Gastroesophageal sphincter (tissue), 4 donors: Measurements from ENCODE around the gene ACTN2. TPM values are rescaled to one million over a fixed set of nuclear protein-coding genes. Genes with fewer than 3 reads are reported as not detected.

Source experiments
- ATAC-seq: fragments of 150-250 bp; one replicate; pipeline ENCODE4 v1.9.1; 2016; ENCODE audit warnings: mild to moderate bottlenecking, moderate library complexity
- H3K27ac ChIP-seq, 4 donors: fragments of 200-600 bp; sonication (generic) in 3 of 4; 1 replicate in 3 of 4; 2 replicates in 1 of 4; pipeline ENCODE4 v1.5.1; 2016 to 2019
- H3K27me3 ChIP-seq: fragments of 200-600 bp; sonication (generic); one replicate; pipeline ENCODE4 v1.5.1; 2019
- H3K36me3 ChIP-seq, 2 donors: fragments of 200-600 bp; sonication (generic); one replicate each; pipeline ENCODE4 v1.5.1; 2019; ENCODE audit warnings: control low read depth in 1 of 2
- H3K4me1 ChIP-seq, 3 donors: fragments of 200-600 bp; sonication (generic); 1 replicate in 2 of 3; 2 replicates in 1 of 3; pipeline ENCODE4 v1.5.1; 2016 to 2019; ENCODE audit warnings: control low read depth in 2 of 3
- H3K4me3 ChIP-seq, 2 donors: fragments of 200-600 bp; sonication (generic); one replicate each; pipeline ENCODE4 v1.5.1; 2019; ENCODE audit warnings: mild to moderate bottlenecking in 1 of 2, moderate library complexity in 1 of 2
- H3K9me3 ChIP-seq, 3 donors: fragments of 200-600 bp; sonication (generic); one replicate each; pipeline ENCODE4 v1.5.1; 2017 to 2019; ENCODE audit warnings: control low read depth in 2 of 3
- EP300 ChIP-seq: sonication (generic); formaldehyde crosslinking; IDR thresholded peaks from one replicate; pipeline ENCODE4 v1.6.1; 2017; ENCODE audit warnings: antibody characterized with exemption, mild to moderate bottlenecking
- POLR2A ChIP-seq, 2 donors: fragments of 450-650 bp; IDR thresholded peaks; one replicate each; pipeline ENCODE4 v1.6.1; 2017; ENCODE audit warnings: antibody characterized with exemption in 2 of 2, mild to moderate bottlenecking in 2 of 2, moderate library complexity in 1 of 2
- POLR2AphosphoS5 ChIP-seq: sonication (generic); formaldehyde crosslinking; IDR thresholded peaks from one replicate; pipeline ENCODE4 v1.6.1; 2017; ENCODE audit warnings: antibody characterized with exemption
- WGBS, 2 donors: methylation state at CpG; one replicate each; pipeline ENCODE4 v1.1.5; 2018; ENCODE audit warnings: low coverage in 1 of 2; 5-methylcytosine and 5-hydroxymethylcytosine counted together
- total RNA-seq, 4 donors: library from RNA; depleted of rRNA; stranded (reverse); fragments of >200 nt; gene quantifications; one replicate each; pipeline ENCODE4 v1.1.0, GENCODE V29; 2016
- TF ChIP-seq, protein P1 (sequence below), 4 experiments: fragments of 200-600 bp in 2 of 4; fragments of 450-650 bp in 2 of 4; sonication (generic) in 1 of 4; IDR thresholded peaks; one replicate each; pipeline ENCODE4 v1.5.1; 2017 to 2019; ENCODE audit warnings: antibody characterized with exemption in 4 of 4, mild to moderate bottlenecking in 2 of 4, moderate library complexity in 2 of 4

Gene ACTN2
- total RNA-seq, 4 donors from 2014 or later: 5.7 to 21.3 (median 14.1) TPM

DNA sequence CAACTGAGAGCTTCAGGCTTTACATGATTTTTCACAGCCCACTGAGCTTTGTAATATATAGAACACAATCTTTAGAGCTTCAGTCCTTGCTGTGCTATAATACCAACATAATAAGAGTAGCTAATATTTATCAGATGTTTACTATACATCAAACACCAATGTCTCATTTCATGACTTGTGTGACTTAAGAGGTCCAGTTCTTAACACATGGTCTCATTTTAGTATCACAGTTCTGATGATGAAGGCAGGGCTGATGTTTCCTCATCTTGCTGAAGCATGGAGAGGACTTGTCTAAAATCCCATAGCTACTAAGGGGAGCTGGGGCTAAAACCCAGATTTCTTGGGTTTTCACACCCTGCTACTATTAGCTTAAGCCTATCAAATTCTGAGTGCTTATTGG, 114.3 kb downstream of the ACTN2 start:
- no peak for ATAC-seq
- H3K27me3 ChIP-seq: no peaks in the 10 kb centered on the region
- H3K4me1 ChIP-seq: peaks cover 11 to 78% (median 12%) of the 10 kb centered on the region in 3 donors
- no peak overlapping the region for H3K4me3 ChIP-seq
- H3K27ac ChIP-seq: no peak overlapping the region
- no peak for TF ChIP-seq POLR2A (IDR thresholded peaks at IDR 0.05)
- TF ChIP-seq POLR2AphosphoS5: no peak
- TF ChIP-seq EP300: no peak
- TF ChIP-seq, protein P1, sequence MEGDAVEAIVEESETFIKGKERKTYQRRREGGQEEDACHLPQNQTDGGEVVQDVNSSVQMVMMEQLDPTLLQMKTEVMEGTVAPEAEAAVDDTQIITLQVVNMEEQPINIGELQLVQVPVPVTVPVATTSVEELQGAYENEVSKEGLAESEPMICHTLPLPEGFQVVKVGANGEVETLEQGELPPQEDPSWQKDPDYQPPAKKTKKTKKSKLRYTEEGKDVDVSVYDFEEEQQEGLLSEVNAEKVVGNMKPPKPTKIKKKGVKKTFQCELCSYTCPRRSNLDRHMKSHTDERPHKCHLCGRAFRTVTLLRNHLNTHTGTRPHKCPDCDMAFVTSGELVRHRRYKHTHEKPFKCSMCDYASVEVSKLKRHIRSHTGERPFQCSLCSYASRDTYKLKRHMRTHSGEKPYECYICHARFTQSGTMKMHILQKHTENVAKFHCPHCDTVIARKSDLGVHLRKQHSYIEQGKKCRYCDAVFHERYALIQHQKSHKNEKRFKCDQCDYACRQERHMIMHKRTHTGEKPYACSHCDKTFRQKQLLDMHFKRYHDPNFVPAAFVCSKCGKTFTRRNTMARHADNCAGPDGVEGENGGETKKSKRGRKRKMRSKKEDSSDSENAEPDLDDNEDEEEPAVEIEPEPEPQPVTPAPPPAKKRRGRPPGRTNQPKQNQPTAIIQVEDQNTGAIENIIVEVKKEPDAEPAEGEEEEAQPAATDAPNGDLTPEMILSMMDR (IDR thresholded peaks at IDR 0.05): no peak
- H3K36me3 ChIP-seq: peaks cover 5 to 26% of the 10 kb centered on the region in 2 donors
- no peaks in the 10 kb centered on the region for H3K9me3 ChIP-seq

DNA sequence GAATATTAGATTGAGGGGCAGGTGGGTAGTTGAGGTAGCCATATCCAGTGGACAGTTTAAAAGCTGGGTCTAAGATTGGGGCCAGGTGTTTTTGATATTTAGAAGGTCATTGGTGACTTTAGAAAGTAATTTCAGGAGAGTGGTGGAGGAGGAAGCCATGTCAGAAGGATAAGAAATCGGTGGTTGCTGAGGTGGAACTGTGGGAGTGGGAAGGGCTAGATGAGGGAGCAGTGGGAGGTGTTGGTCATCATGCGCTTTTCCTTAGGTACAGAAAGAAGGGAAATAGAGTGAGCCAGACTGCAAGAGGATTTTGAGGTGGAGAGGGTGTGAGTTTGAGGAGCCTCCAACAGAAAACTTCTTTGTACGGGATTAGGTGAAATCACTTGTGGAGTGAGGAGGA, 116.0 kb downstream of the ACTN2 start:
- Histone ChIP-seq H3K27ac (no peak overlapping the region), H3K4me1 (peaks cover 6 to 66% (median 7%) of the 10 kb centered on the region in 3 donors), H3K36me3 (peaks cover 5 to 42% of the 10 kb centered on the region in 2 donors), H3K9me3 (no peaks in the 10 kb centered on the region), H3K27me3 (no peaks in the 10 kb centered on the region), H3K4me3 (no peak overlapping the region)
- ATAC-seq: no peak
- TF ChIP-seq POLR2A (IDR thresholded peaks at IDR 0.05): no peak
- TF ChIP-seq EP300: no peak
- TF ChIP-seq, protein P1 (IDR thresholded peaks at IDR 0.05): no peak
- no peak for TF ChIP-seq POLR2AphosphoS5
- 72 to 100% methylated on average over 2 to 3 of the region's 3 CpGs for WGBS, 2 donors

DNA sequence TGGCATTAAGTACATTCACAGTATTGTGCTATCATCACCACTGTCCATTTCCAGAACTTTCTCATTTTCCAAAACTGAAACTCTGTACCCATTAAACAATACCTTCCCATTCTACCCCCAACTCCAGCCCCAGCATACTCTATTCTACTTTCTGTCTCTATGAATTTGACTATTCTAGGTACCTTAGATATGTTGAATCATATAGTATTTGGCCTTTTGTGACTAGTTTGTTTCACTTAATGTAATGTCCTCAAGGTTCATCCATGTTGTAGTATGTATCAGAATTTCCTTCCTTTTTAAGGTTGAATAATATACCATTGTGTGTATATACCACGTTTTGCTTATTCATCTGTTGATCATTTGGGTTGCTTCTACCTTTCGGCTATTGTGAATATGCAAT, 120.3 kb downstream of the ACTN2 start:
- no peak overlapping the region for H3K27ac ChIP-seq
- peaks cover 8 to 80% of the 10 kb centered on the region in 2 donors for H3K36me3 ChIP-seq
- no peak for TF ChIP-seq POLR2A (IDR thresholded peaks at IDR 0.05)
- no peak for TF ChIP-seq EP300
- TF ChIP-seq POLR2AphosphoS5: no peak
- TF ChIP-seq, protein P1 (IDR thresholded peaks at IDR 0.05): no peak
- peaks cover 0 to 30% (median 5%) of the 10 kb centered on the region in 3 donors for H3K4me1 ChIP-seq
- no peak for ATAC-seq
- WGBS, 2 donors: 90 to 92% methylated on average over 2 of the region's 2 CpGs
- no peak overlapping the region for H3K4me3 ChIP-seq
- no peaks in the 10 kb centered on the region for H3K9me3 ChIP-seq
- H3K27me3 ChIP-seq: no peaks in the 10 kb centered on the region

DNA sequence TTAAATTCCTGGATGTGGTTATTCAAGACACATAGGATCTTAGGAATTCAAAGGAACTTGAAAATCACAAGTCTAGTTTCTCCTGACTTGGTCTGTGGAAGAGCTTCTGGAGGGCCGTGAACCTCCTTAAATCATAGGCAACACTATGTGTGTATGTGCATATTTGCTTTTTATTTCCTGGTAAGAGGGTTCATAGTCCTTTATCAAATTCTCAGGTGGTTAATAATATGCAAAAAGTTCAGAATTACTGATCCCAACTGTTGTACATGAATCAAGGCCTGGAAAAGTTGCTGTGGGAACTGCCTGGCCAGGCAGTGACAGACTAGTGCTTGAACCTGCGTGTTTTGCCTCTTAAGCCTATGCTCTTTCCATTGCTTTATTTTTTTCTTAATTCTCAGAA, 121.7 kb downstream of the ACTN2 start:
- no peak for TF ChIP-seq POLR2AphosphoS5
- no peak for TF ChIP-seq POLR2A (IDR thresholded peaks at IDR 0.05)
- TF ChIP-seq EP300: no peak
- TF ChIP-seq, protein P1 (IDR thresholded peaks at IDR 0.05): no peak
- H3K9me3 ChIP-seq: no peaks in the 10 kb centered on the region
- H3K27ac ChIP-seq: no peak overlapping the region
- WGBS, 2 donors: 90 to 100% methylated on average over 2 of the region's 2 CpGs
- peaks cover 0 to 16% (median 5%) of the 10 kb centered on the region in 3 donors for H3K4me1 ChIP-seq
- no peak for ATAC-seq
- H3K4me3 ChIP-seq: no peak overlapping the region
- H3K27me3 ChIP-seq: no peaks in the 10 kb centered on the region
- peaks cover 8 to 94% of the 10 kb centered on the region in 2 donors for H3K36me3 ChIP-seq

DNA sequence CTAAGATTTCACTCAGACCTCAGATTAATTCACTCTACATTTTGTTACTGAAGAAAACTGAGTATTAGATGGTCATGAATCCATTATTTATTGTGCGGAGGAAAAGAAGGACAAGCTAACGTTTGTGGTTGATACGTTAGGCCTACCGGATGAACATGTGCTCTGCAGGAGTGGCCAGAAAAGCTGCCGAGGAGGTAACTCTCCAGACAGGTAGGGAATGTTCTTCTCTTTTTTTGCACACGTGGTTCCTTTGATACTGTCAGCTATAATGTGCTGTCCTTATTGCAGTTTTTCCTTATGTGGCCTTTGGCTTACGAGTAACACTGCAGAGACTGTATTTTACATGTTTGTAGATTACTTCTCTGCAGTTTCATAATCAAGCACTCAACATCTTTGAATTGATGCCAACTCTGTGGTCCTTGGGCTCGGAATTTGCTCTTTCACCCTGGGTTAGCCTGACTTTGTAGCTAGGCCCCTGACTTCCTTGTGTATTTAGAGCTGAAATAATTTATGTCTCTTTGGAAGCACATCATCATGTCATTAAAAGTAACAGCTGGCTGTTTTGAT, 122.3 kb downstream of the ACTN2 start:
- H3K9me3 ChIP-seq: no peaks in the 10 kb centered on the region
- H3K27me3 ChIP-seq: no peaks in the 10 kb centered on the region
- H3K36me3 ChIP-seq: peaks cover 5 to 97% of the 10 kb centered on the region in 2 donors
- peaks cover 0 to 11% (median 5%) of the 10 kb centered on the region in 3 donors for H3K4me1 ChIP-seq
- no peak overlapping the region for H3K27ac ChIP-seq
- no peak for ATAC-seq
- WGBS, 2 donors: 77 to 90% methylated on average over 7 to 8 of the region's 8 CpGs
- TF ChIP-seq, protein P1 (IDR thresholded peaks at IDR 0.05): no peak
- TF ChIP-seq EP300 (no peak), POLR2AphosphoS5 (no peak), POLR2A (IDR thresholded peaks at IDR 0.05) (no peak)
- H3K4me3 ChIP-seq: no peak overlapping the region
